ENCODE data around the gene APLF. TPM values are rescaled to one million over a fixed set of nuclear protein-coding genes. Genes with fewer than 3 reads are reported as not detected.
"Not testable (repeated sequence)": the region's sequence is repeated elsewhere in the genome, so short reads cannot be mapped to it uniquely, and the experiment has no call there.

The APLF gene
- total and polyA plus RNA-seq, 2 experiments from 2014 or later, result 3.0 to 3.7 TPM

DNA sequence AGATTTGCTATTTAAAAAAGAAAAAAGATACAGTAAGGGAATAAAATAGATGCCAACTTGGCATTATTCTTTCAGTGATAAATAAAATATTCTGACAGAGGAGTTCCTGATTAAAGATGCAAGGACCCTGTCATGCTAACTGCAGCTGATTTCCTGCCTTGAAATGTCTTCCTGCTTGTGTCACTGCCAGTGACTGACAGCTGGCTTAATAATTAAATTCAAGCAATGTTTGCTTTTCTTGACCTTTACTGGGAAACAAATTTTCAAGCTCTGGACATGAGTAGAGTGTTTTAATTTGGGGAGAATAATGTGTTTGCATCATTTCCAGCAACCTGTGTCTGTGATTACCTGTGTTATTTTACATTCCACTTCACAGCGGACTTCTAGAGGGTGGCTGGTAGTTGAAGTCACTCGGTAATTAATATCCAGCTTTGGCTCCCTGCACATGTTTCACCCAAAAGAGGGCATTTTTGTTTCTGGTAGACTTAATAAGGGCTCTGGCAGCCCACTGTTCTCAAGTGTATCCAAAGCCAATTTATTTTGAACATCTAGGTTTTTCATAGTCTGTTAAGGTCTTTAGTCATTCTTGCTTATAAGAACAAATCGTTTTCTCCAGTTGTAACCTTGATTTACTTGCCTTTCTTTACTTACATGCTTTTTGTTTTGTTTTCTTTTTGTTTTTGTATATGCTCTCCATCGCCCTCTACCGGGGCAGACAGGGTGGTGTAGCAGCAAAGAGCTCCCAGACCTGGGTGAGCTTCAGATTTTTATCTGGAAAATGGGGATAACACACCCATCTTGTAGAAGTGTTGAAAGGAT is 127.5 kb downstream of the APLF start:
- Histone ChIP-seq H2AFZ (no peak overlapping the region), H3K4me3 (no peak overlapping the region), H3K27ac (ENCODE audit: low read depth) (no peak overlapping the region), H3K4me2 (no peak overlapping the region), H3K36me3 (ENCODE audit: insufficient read depth) (no peaks in the 10 kb centered on the region), H3K27me3 (ENCODE audit: insufficient read depth) (no peaks in the 10 kb centered on the region), H3F3A (replicated peaks; ENCODE audit: low read depth) (no peaks in the 10 kb centered on the region), H4K20me1 (replicated peaks; ENCODE audit: insufficient read depth) (no peaks in the 10 kb centered on the region), H3K79me2 (replicated peaks; ENCODE audit: insufficient read depth) (no peaks in the 10 kb centered on the region), H3K9me2 (ENCODE audit: insufficient read depth) (no peaks in the 10 kb centered on the region), H3K4me1 (ENCODE audit: insufficient read depth) (no peaks in the 10 kb centered on the region)
- peaks cover 9% of the 10 kb centered on the region for H3K9me3 Mint-ChIP-seq
- peaks cover 8% of the 10 kb centered on the region; the same call in 1 of the 3 replicates for H3K36me3 Mint-ChIP-seq (ENCODE audit: low read depth)
- no peak overlapping the region for H3K27ac Mint-ChIP-seq
- no peaks in the 10 kb centered on the region for H3K27me3 Mint-ChIP-seq (ENCODE audit: insufficient read depth, low read depth, poor library complexity)
- H3K4me3 Mint-ChIP-seq, result no peak overlapping the region
- DNase-seq (ENCODE audit: low spot score) (peak; percentile 72), ATAC-seq (peak; percentile 67)
- no peak for TF ChIP-seq NANOG (IDR thresholded peaks at IDR 0.05; ENCODE audit: borderline replicate concordance)
- TF ChIP-seq, protein P1, sequence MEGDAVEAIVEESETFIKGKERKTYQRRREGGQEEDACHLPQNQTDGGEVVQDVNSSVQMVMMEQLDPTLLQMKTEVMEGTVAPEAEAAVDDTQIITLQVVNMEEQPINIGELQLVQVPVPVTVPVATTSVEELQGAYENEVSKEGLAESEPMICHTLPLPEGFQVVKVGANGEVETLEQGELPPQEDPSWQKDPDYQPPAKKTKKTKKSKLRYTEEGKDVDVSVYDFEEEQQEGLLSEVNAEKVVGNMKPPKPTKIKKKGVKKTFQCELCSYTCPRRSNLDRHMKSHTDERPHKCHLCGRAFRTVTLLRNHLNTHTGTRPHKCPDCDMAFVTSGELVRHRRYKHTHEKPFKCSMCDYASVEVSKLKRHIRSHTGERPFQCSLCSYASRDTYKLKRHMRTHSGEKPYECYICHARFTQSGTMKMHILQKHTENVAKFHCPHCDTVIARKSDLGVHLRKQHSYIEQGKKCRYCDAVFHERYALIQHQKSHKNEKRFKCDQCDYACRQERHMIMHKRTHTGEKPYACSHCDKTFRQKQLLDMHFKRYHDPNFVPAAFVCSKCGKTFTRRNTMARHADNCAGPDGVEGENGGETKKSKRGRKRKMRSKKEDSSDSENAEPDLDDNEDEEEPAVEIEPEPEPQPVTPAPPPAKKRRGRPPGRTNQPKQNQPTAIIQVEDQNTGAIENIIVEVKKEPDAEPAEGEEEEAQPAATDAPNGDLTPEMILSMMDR (conservative IDR thresholded peaks at IDR 0.05; ENCODE audit: low read depth in 2 of 2), result peak; percentile 69 to 91
- TF ChIP-seq, protein P2, sequence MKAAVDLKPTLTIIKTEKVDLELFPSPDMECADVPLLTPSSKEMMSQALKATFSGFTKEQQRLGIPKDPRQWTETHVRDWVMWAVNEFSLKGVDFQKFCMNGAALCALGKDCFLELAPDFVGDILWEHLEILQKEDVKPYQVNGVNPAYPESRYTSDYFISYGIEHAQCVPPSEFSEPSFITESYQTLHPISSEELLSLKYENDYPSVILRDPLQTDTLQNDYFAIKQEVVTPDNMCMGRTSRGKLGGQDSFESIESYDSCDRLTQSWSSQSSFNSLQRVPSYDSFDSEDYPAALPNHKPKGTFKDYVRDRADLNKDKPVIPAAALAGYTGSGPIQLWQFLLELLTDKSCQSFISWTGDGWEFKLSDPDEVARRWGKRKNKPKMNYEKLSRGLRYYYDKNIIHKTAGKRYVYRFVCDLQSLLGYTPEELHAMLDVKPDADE (IDR thresholded peaks at IDR 0.05), result no peak
- TF ChIP-seq ZNF331 (CRISPR knock-in tag; IDR thresholded peaks at IDR 0.05; ENCODE audit: low read depth), result no peak
- no peak for TF ChIP-seq CREB1 (CRISPR knock-in tag; IDR thresholded peaks at IDR 0.05; ENCODE audit: low read depth)
- no peak for TF ChIP-seq EZH2phosphoT487 (IDR thresholded peaks at IDR 0.05; ENCODE audit: unreplicated experiment)
- no peaks in the 10 kb centered on the region for H3K4me1 Mint-ChIP-seq

DNA sequence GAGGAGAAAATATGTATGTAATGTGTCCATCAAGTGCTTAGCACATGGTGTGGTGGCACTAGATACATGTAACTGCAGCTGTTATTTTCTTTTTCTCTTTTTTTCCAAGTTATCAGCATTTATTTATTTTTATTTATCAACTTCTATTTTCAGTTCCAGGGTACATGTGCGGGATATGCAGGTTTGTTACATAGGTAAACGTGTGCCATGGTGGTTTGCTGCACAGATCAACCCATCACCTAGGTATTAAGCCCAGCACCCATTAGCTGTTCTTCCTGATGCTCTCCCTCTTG is 128.1 kb downstream of the APLF start:
- H4K20me1 ChIP-seq (replicated peaks; ENCODE audit: insufficient read depth); H3K27me3 ChIP-seq (ENCODE audit: insufficient read depth); H3K9me2 ChIP-seq (ENCODE audit: insufficient read depth); H2AFZ ChIP-seq; H3K4me2 ChIP-seq; H3K27ac Mint-ChIP-seq; H3K4me1 Mint-ChIP-seq; H3K27me3 Mint-ChIP-seq (ENCODE audit: insufficient read depth, low read depth, poor library complexity); H3K4me3 ChIP-seq; H3K36me3 ChIP-seq (ENCODE audit: insufficient read depth); DNase-seq (ENCODE audit: low spot score); H3K27ac ChIP-seq (ENCODE audit: low read depth); H3K79me2 ChIP-seq (replicated peaks; ENCODE audit: insufficient read depth); ATAC-seq; H3K4me3 Mint-ChIP-seq; H3F3A ChIP-seq (replicated peaks; ENCODE audit: low read depth); H3K4me1 ChIP-seq (ENCODE audit: insufficient read depth): not testable (repeated sequence)
- Mint-ChIP-seq H3K36me3 (ENCODE audit: low read depth) (peaks cover 11% of the 10 kb centered on the region; the same call in 1 of the 3 replicates), H3K9me3 (peaks cover 14% of the 10 kb centered on the region)

DNA sequence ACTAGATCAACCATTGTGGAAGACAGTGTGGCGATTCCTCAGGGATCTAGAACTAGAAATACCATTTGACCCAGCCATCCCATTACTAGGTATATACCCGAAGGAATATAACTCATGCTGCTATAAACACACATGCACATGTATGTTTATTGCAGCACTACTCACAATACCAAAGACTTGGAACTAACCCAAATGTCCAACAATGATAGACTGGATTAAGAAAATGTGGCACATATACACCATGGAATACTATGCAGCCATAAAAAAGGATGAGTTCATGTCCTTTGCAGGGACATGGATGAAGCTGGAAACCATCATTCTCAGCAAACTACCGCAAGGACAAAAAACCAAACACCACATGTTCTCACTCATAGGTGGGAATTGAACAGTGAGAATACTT is 133.1 kb downstream of the APLF start:
- H3K9me3 Mint-ChIP-seq, result peaks cover 49% of the 10 kb centered on the region

More for the DNA sequence above, 133.1 kb downstream of the APLF start:
- H4K20me1 ChIP-seq (replicated peaks; ENCODE audit: insufficient read depth); H3K27ac ChIP-seq (ENCODE audit: low read depth); DNase-seq (ENCODE audit: low spot score); H3K4me2 ChIP-seq; H3K4me1 ChIP-seq (ENCODE audit: insufficient read depth); H2AFZ ChIP-seq; H3K36me3 ChIP-seq (ENCODE audit: insufficient read depth); H3K4me1 Mint-ChIP-seq; H3F3A ChIP-seq (replicated peaks; ENCODE audit: low read depth); H3K79me2 ChIP-seq (replicated peaks; ENCODE audit: insufficient read depth); H3K4me3 Mint-ChIP-seq; H3K4me3 ChIP-seq; H3K27me3 ChIP-seq (ENCODE audit: insufficient read depth); H3K27me3 Mint-ChIP-seq (ENCODE audit: insufficient read depth, low read depth, poor library complexity); H3K9me2 ChIP-seq (ENCODE audit: insufficient read depth); ATAC-seq; H3K27ac Mint-ChIP-seq: not testable (repeated sequence)
- H3K36me3 Mint-ChIP-seq (ENCODE audit: low read depth), result peaks cover 16% of the 10 kb centered on the region; the same call in 2 of the 3 replicates
